Measurements from ENCODE around the gene PLEKHA7.
A peak's percentile ranks its signal among the peaks of the same experiment; 100 is the strongest.

Gene PLEKHA7

DNA sequence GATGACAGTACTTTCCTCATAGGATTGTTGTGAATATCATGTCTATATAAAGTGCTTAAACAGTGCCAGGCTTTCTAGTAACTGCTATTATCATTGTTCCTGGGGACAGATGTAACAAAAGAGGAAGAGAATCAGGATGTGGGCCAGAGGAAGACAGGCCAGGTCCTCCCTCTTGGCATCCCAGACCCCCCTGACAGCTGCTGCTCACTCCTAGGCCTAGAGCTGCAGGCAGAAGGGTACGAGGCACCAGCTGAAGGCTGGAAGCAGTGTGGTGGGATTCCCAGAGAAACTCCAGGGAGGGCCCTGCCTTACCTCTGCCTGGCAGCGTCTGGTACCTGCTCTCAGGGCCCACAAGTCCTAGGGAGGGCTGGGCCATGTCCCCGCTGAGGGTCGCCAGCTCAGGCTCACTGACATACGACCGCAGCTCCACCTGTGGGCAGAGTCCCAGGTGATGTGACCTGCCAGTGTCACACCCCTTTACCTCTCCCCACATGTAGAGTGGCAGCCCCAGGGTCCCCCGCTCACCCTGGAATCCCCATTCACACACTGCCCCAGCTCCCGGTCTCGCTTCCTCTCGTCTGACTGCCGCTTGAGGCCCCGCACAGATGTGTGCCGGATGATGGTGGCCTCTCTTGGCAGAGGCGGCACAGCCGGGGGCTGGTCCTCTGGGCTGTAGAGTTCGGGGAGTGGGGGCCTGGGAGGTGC, 223.6 kb downstream of the PLEKHA7 start:
- no peak for DNase-seq (ENCODE audit: low read depth in 2 of 2, low spot score in 1 of 2)

DNA sequence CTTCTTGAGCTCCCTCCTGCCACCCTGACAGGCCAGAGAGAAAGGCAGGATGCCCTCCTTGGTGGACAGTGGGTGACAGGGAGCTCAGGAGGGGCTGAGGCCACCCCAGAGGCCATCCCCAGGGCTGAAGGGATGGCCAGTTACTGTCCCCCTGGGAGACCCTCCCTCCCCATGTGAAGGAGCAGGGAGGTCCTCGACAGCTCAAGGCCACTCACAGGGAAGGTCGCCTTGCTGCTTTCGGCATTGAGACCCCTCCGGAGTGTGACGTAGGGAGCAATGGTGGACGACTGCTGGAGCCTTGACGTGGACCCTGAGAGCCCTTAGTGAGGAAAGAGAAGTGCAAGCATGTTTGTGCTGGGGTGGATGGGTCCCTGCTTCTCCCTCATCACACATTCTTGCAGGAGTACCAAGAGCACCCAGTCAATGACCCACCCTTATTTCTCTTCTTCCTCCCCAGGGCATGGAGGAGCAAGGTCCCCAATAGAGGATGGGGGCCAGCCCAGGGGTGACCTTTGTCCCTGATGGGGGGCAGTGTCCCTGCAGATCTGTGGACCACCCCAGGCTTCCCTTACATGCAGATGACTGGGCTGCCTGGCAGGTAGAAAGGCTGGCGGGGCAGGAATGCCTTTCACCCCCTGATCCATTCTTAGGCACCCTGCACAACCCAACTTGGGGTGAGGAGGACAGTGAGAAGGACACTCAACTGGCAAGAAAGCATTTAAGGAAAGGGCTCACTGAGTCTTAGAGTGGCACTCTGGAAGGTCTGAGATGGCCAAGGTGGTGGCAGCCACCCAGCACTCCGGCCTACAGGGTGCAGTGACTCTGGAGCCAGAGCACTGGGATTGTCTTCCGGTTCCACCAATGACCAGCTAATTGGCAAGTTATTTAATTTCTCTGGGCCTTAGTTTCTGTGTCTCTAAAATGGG, 224.4 kb downstream of the PLEKHA7 start:
- DNase-seq (ENCODE audit: low read depth in 2 of 2, low spot score in 1 of 2), result no peak

- no peak for DNase-seq (ENCODE audit: low read depth in 2 of 2, low spot score in 1 of 2)
Observed at GRCh38 chr11:16789063-16789420, 225.2 kb downstream of the PLEKHA7 start.

DNA sequence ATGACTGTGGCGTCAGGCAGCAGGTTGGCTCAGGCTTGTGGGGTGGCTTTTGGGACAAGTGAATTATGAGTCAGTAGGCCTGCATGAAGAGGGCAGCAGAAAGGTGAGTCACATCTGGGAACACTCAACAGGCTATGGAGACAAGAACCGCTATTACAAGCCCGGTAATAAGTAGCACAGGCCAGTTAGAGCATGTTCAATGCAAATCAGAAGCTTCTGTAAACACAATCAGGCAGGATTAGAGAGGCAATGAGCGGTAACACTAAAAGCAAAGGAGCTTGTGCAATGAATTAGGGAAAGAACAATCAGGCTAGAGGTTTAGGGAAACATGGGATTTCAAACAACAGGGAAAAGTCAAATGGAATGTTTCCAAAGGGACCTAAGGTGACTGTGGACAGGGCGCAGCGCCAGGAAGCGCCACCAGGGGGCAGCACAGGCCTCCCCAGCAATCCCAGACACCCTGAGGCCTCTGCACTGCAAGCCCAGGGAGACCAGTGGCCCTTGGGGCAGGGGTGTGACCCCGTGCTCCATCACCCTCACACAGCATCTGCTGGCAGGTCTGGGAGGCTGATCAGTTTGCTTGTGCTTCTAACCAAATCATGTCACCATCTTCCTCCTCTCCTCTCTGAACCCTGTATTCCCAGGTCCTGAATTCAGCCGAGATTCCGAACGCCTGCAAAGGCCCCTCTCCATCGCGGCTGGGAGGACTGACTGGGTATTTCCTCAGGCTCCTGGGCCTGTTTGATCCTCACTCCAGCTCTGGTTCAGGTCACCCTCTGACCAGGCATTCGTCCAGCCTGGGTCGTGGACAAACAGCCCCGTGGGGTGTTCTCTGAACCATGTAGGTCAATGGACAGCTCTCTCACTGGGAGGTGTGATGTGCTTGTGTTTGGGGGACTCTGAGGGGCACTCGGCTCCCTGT, 225.8 kb downstream of the PLEKHA7 start:
- DNase-seq (ENCODE audit: low read depth in 2 of 2, low spot score in 1 of 2), result peak in 1 of 2 donors; percentile 8

DNA sequence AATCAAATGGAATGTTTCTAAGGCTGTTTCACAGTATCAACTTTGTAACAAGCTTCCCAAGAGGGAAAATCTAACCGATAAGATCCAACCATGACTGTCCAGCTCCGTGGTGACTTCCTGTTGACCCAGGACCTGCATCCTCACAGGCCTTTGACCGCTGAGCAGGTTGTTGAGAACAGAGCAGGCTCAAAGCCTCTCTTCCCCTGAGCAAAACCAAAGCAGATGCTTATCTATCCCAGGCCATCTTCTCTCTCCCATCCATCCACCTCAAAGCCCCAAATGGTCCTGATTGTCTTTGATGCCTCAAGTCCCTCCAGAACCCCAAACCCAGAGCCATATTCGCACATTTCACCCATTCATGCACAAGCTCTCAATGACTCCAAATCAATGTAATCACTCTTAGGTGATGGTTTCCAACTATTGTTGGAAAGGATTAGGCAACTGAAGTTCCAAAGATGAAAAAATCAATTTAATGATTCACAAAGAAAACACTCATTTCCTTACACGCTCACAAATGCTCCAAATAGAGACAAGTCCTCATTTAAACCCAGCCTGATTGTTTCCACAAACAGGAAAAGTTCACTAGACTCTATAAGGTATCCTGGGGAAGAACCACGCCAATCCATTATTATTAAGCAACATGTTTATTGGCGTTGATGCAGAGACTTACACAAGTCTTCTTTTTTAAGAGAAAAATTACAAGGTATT, 227.0 kb downstream of the PLEKHA7 start:
- no peak for DNase-seq (ENCODE audit: low read depth in 2 of 2, low spot score in 1 of 2)

DNA sequence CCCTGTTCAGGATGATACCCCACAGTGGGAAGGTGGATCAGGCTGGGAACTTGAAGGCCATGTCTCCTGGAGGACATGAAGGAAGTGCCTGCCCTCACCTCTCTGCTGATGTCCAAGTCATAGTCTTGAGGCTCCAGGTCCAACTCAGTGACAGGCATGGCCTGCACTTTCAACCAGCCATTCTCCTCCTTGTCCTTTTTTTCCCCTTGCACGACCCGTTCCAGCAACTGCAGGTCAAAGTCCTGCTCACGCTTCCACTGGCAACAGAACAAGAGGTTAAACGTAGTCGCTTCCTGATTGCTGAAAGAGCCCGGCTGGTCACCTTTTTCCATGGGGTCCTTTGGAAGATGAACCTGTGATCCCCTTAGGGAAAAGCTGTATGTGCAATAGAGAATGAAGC, 228.1 kb downstream of the PLEKHA7 start:
- no peak for DNase-seq (ENCODE audit: low read depth in 2 of 2, low spot score in 1 of 2)

DNA sequence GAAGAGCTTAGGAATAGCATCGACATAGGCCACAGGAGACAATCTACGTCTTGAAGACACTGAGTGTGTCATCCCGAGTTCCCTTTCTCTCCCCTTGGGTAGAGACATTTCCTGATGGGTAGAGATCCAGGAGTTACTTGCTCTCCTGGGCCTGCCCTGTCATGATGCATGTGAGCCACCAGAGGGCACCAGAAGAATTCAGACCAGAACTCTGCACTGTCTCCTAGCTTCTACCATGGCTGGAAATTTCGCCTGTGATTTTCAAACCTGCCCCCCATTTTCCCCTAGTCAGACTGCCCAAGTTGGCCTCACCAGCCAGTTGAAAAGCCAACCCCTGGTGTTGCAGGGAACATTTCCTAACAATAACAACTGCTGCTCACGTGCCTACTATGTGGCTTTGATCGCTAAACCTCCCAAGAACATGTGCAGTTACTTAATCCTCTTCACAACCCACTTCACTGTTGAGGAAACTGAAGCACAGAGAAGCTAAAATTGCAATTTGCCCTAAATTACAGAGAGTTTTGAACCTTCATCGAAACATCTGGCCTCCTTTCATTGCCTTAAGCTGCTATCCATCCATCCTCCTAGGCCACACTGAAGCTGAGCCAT, 228.6 kb downstream of the PLEKHA7 start:
- DNase-seq (ENCODE audit: low read depth in 2 of 2, low spot score in 1 of 2), result peak; percentile 6 to 15

DNA sequence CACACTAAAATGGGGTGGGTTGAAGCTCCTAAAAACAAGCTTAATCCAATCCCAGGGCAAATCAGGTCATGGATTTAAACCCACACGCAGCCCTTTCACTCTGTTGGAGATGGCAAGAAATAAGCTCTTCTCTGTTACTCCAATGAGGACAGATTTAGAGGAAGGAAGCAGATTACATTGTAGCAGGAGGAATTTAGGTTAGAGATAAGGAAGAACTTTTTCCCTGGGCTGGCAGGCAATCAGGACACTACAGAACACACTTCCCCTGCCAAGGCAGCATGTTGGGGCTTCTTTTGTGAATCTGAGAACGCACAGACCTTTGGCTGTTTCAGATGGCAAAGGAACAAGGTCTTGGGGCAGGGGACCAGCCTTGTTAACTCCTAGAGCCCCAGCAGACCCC, 229.5 kb downstream of the PLEKHA7 start:
- DNase-seq (ENCODE audit: low read depth in 2 of 2, low spot score in 1 of 2), result no peak

DNA sequence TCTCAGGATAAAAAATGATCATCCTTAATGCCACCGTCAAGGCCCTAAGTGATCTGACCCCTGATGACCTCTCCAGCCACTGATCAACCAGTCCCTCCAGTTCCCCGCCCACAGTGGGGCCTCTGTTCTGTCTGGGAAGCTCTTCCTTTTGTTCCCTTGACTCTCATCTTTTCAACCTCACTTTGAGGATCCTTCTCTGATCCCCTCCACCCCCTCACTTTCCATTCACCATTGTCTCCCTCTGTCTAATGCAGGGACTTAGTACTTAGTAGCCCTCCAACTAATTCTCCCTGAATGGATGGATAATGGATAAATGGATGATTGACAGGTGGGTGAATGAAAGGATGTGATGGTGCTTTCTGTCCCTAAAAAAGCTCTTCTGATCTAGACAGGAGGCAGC, 230.1 kb downstream of the PLEKHA7 start:
- no peak for DNase-seq (ENCODE audit: low read depth in 2 of 2, low spot score in 1 of 2)

- no peak for DNase-seq (ENCODE audit: low read depth in 2 of 2, low spot score in 1 of 2)
Observed at GRCh38 chr11:16783321-16783801, 230.9 kb downstream of the PLEKHA7 start.

DNA sequence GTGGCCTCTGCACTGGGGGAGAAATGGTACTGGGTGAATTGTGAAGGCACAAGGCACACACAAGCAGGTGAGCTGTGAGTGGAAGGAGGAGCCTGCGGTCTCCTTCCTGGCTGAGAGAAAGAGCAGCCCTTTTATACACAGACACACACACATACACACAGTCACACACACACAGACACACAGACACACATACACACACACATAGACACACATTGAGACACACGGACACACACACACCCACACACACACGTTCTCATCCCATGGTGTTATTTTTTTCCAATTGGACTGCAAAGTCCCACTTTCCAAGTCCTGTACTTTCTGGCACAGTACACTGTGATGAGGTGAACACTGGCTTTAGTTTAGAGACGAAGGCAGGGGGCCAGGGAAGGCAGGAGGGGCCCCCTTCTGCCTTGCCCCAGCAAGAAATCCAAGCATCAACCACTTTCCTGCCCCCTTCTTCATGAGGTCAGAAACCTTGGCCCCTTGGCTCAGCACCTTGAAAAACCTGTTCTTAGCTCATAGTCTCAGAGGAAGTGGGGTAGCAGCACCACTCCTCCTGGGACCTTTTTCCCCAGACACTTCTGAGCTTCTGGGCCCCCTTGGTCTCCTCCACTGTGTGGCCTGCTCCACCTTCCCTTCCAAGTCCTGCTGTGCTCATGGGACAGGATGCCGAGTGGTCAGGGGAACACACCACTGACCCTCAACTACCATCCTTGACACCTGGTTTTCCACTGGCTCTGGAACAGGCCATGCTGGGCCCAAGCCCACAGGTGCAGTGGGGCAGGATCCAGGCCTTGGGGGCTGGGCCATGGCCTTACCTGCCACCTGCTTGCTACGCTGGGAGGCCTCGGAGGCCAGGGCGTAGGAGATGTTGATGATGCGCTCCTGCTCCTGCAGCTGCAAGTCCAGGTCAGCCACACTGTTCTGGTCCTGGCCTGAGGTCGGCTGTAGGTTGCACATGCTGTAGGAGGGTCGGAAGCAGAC, 232.0 kb downstream of the PLEKHA7 start:
- no peak for DNase-seq (ENCODE audit: low read depth in 2 of 2, low spot score in 1 of 2)

DNA sequence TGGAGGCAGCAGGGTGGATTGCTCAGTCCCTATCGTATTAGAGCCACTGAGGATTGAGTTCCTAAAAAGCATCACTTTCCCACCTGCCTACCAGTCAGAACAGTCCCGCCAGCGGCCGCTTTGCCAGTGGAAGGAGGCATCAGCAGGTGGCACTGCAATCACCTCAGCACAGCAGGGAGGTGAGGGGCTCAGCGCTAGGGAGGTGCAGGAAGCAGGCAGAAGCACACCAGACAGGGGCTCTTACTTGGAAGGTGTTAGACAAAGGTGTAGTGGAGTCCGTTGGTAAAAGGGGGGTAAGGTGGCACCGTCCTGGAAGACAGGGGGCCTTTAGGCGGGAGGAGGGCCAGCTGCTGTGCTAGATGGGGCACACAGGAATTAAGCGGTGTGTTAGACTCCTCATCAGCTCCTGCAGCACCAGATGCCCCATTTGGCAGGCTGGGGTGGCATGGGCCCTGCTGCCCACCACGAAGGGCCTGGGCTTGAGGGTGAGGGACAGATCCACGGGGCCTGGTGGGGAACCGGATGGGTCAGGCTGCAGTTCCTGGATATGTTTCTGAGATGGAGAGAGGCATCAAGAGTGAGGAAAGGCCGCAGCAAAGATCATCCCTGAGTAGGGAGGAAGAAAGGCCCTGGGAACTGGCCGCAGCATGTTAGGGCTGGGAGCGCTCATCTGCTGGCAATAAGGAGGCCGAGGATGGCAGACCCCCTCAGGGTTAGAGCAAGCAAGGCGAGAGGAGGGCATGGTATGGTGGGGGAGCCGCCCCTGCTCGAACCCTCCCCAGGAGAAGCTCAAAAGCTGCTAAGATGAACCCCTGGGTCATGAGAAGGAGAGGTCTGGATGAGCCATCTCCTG, 233.3 kb downstream of the PLEKHA7 start:
- no peak for DNase-seq (ENCODE audit: low read depth in 2 of 2, low spot score in 1 of 2)

- no peak for DNase-seq (ENCODE audit: low read depth in 2 of 2, low spot score in 1 of 2)
Observed at GRCh38 chr11:16780146-16780545, 234.1 kb downstream of the PLEKHA7 start.

- no peak for DNase-seq (ENCODE audit: low read depth in 2 of 2, low spot score in 1 of 2)
Observed at GRCh38 chr11:16779436-16779835, 234.8 kb downstream of the PLEKHA7 start.

DNA sequence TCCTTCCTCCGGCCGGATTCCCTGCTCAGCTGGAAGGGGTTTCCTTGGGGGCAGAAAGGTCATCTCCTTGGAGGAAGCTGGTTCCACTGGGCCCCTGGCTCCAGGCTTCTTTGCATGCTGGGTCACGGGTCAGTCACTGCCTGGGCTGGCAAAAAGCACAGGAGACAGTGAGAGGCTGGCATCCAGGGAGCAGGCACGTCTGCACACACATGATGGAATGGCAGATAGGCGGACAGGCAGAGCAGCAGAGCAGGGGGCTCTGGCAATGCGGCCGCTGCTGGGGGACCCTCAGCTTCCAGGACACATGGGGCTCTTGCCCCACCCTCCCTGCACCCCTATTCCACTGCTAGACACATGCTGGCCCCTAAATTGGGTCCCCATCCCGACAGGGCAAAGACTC, 235.3 kb downstream of the PLEKHA7 start:
- DNase-seq (ENCODE audit: low read depth in 2 of 2, low spot score in 1 of 2), result no peak

GRCh38 chr11:16778286-16778685, 235.9 kb downstream of the PLEKHA7 start:
- no peak for DNase-seq (ENCODE audit: low read depth in 2 of 2, low spot score in 1 of 2)

DNA sequence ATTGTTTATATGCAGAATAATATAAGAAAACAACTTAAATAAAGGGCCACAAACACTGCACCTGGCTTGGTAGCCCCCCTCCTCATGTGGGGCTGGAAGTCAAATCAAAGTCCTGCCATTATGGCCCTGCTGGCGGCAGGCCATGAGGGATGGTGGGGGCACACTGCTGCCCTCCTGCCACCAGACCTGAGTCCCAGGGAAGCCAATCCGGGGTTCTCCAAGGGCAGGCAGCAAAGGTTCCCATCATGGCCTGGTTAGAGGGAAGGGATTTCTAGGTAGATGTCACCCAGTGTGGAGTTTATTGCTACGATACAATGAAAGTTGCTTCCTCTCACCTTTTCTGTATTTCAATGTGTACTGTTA, 236.6 kb downstream of the PLEKHA7 start:
- DNase-seq (ENCODE audit: low read depth in 2 of 2, low spot score in 1 of 2), result no peak
